GM23338 (cell line): Measurements from ENCODE around the gene PHACTR1. TPM values are rescaled to one million over a fixed set of nuclear protein-coding genes. Genes with fewer than 3 reads are reported as not detected.

Source experiments
- ATAC-seq: fragments of 200-7000 bp; cut with Tn5 transposase; 3 replicates; pipeline ENCODE4 v1.9.1; 2020
- DNase-seq: peaks from one replicate; pipeline ENCODE4 v3.0.0-alpha.2; 2015; ENCODE audit warnings: low spot score
- H2AFZ ChIP-seq: fragments of 200-600 bp; sonication (generic); 2 replicates; pipeline ENCODE4 v1.8.0; 2016; ENCODE audit warnings: antibody characterized with exemption, mild to moderate bottlenecking, moderate library complexity
- H3F3A ChIP-seq: fragments of 200-600 bp; sonication (generic); replicated peaks from 2 replicates; pipeline ENCODE4 v1.8.0; 2017; ENCODE audit warnings: antibody characterized with exemption, mixed run types, low read depth
- H3K27ac ChIP-seq: fragments of 200-600 bp; sonication (generic); 2 replicates; pipeline ENCODE4 v1.6.1; 2016; ENCODE audit warnings: low read depth
- H3K27me3 ChIP-seq: fragments of 200-600 bp; sonication (generic); 2 replicates; pipeline ENCODE4 v1.8.0; 2016; ENCODE audit warnings: mild to moderate bottlenecking, mixed run types, moderate library complexity; ENCODE audit not compliant: insufficient read depth
- H3K36me3 ChIP-seq: fragments of 200-600 bp; sonication (generic); 2 replicates; pipeline ENCODE4 v1.8.0; 2016; ENCODE audit warnings: mild to moderate bottlenecking; ENCODE audit not compliant: insufficient read depth
- H3K4me1 ChIP-seq: fragments of 200-600 bp; sonication (generic); 2 replicates; pipeline ENCODE4 v1.8.0; 2016; ENCODE audit warnings: mild to moderate bottlenecking, moderate library complexity; ENCODE audit not compliant: insufficient read depth
- H3K4me2 ChIP-seq: fragments of 200-600 bp; sonication (generic); 2 replicates; pipeline ENCODE4 v1.7.1; 2017; ENCODE audit warnings: mixed run types
- H3K4me3 ChIP-seq: fragments of 200-600 bp; sonication (generic); 2 replicates; pipeline ENCODE4 v1.6.1; 2016; ENCODE audit warnings: mixed run types
- H3K79me2 ChIP-seq: fragments of 200-600 bp; sonication (generic); replicated peaks from 2 replicates; pipeline ENCODE4 v1.8.0; 2017; ENCODE audit warnings: mild to moderate bottlenecking; ENCODE audit not compliant: insufficient read depth
- H3K9me2 ChIP-seq: fragments of 200-600 bp; sonication (generic); 2 replicates; pipeline ENCODE4 v1.8.0; 2017; ENCODE audit not compliant: insufficient read depth
- H4K20me1 ChIP-seq: fragments of 200-600 bp; sonication (generic); replicated peaks from 2 replicates; pipeline ENCODE4 v1.8.0; 2017; ENCODE audit warnings: mild to moderate bottlenecking; ENCODE audit not compliant: insufficient read depth
- H3K27ac Mint-ChIP-seq: 2 replicates; pipeline ENCODE4 v1.8.0; 2020; ENCODE audit warnings: inconsistent platforms, mild to moderate bottlenecking, moderate library complexity, mixed read lengths
- H3K27me3 Mint-ChIP-seq: 3 replicates; pipeline ENCODE4 v1.8.0; 2022; ENCODE audit warnings: low read depth, mild to moderate bottlenecking, moderate library complexity, mixed read lengths, inconsistent platforms; ENCODE audit not compliant: insufficient read depth, poor library complexity
- H3K36me3 Mint-ChIP-seq: 3 replicates; pipeline ENCODE4 v1.8.0; 2021; ENCODE audit warnings: low read depth, mild to moderate bottlenecking, inconsistent platforms, moderate library complexity, mixed read lengths
- H3K4me1 Mint-ChIP-seq: 3 replicates; pipeline ENCODE4 v1.8.0; 2020; ENCODE audit warnings: mild to moderate bottlenecking, inconsistent platforms, mixed read lengths
- H3K4me3 Mint-ChIP-seq: 3 replicates; pipeline ENCODE4 v1.8.0; 2021; ENCODE audit warnings: moderate library complexity, mild to moderate bottlenecking, inconsistent platforms, mixed read lengths
- H3K9me3 Mint-ChIP-seq: 3 replicates; pipeline ENCODE4 v1.8.0; 2020; ENCODE audit warnings: moderate library complexity, mild to moderate bottlenecking, inconsistent platforms, mixed read lengths
- CREB1 ChIP-seq: fragments of 250-450 bp; sonication (Bioruptor Pico); IDR thresholded peaks from 2 replicates; pipeline ENCODE4 v1.5.0; 2020; ENCODE audit warnings: low read depth, mild to moderate bottlenecking, moderate library complexity
- CTCF ChIP-seq, 2 experiments: fragments of 200-600 bp in 1 of 2; sonication (generic) in 1 of 2; conservative IDR thresholded peaks; 2 replicates each; pipeline versions ENCODE4 v1.5.1 to v1.6.1; 2016 to 2017; ENCODE audit warnings: antibody characterized with exemption in 2 of 2, low read depth in 2 of 2, mild to moderate bottlenecking in 2 of 2, moderate library complexity in 1 of 2
- ETS1 ChIP-seq: IDR thresholded peaks from 2 replicates; pipeline ENCODE4 v1.6.1; 2016; ENCODE audit warnings: antibody characterized with exemption
- ZNF331 ChIP-seq: fragments of 250-450 bp; sonication (Bioruptor Pico); IDR thresholded peaks from 2 replicates; pipeline ENCODE4 v1.5.0; 2020; ENCODE audit warnings: low read depth, mild to moderate bottlenecking, moderate library complexity
- ZNF462 ChIP-seq: fragments of 250-450 bp; sonication (Bioruptor Pico); IDR thresholded peaks from 2 replicates; pipeline ENCODE4 v1.5.0; 2020; ENCODE audit warnings: mild to moderate bottlenecking, moderate library complexity
- polyA plus RNA-seq: library from polyadenylated mRNA; unstranded; fragments of >200 nt; fragmentation: Nextera tagmentation; extraction: Ambion mirVana; gene quantifications from 2 replicates; pipeline ENCODE4 v1.2.1, GENCODE V29; 2016
- total RNA-seq: library from RNA; depleted of rRNA; stranded (reverse); fragments of >200 nt; shearing (Covaris generic); gene quantifications from 2 replicates; pipeline ENCODE4 v1.2.3, GENCODE V29; 2014

The PHACTR1 gene
- total and polyA plus RNA-seq, 2 experiments from 2014 or later, result 5.9 to 19.3 TPM

- TF ChIP-seq ZNF462 (CRISPR knock-in tag) (no peak), CTCF (conservative IDR thresholded peaks at IDR 0.05; ENCODE audit: low read depth in 2 of 2) (no peak), ZNF331 (CRISPR knock-in tag) (no peak), CREB1 (CRISPR knock-in tag) (no peak)
These were observed 517.6 kb downstream of the PHACTR1 start (continued) for GRCh38 chr6:13234130-13234529.

- H3K27me3 ChIP-seq, result no peaks in the 10 kb centered on the region
- no peak overlapping the region for H3K4me3 ChIP-seq
- H3K4me2 ChIP-seq, result no peak overlapping the region
- no peaks in the 10 kb centered on the region for H3K36me3 ChIP-seq
- no peaks in the 10 kb centered on the region for H3K79me2 ChIP-seq
- Mint-ChIP-seq H3K4me3 (no peak overlapping the region), H3K27me3 (peaks cover 1% of the 10 kb centered on the region), H3K4me1 (no peaks in the 10 kb centered on the region; the same call in 2 of the 3 replicates), H3K36me3 (no peaks in the 10 kb centered on the region), H3K9me3 (no peaks in the 10 kb centered on the region), H3K27ac (no peak overlapping the region)
- H2AFZ ChIP-seq, result no peak overlapping the region
- H3K9me2 ChIP-seq, result no peaks in the 10 kb centered on the region
- no peaks in the 10 kb centered on the region for H3K4me1 ChIP-seq
- no peak overlapping the region for H3K27ac ChIP-seq
- H3F3A ChIP-seq, result no peaks in the 10 kb centered on the region
- H4K20me1 ChIP-seq, result no peaks in the 10 kb centered on the region
- ATAC-seq, result no peak
- no peak for DNase-seq
- no peak for TF ChIP-seq CTCF (conservative IDR thresholded peaks at IDR 0.05; ENCODE audit: low read depth in 2 of 2)
- no peak for TF ChIP-seq ETS1
These were observed 518.8 kb downstream of the PHACTR1 start for GRCh38 chr6:13235339-13235738.
